ENCODE data around the gene PRICKLE2. TPM values are rescaled to one million over a fixed set of nuclear protein-coding genes. Genes with fewer than 3 reads are reported as not detected.

PRICKLE2 gene
- total RNA-seq, 1 experiment from 2014 or later = 1.9 TPM

- Mint-ChIP-seq H3K9me3 (ENCODE audit: low read depth, unreplicated experiment) (no peaks in the 10 kb centered on the region), H3K27me3 (ENCODE audit: unreplicated experiment) (peaks cover 34% of the 10 kb centered on the region), H3K36me3 (ENCODE audit: insufficient read depth, unreplicated experiment) (no peaks in the 10 kb centered on the region), H3K27ac (ENCODE audit: unreplicated experiment) (no peak overlapping the region), H3K4me1 (ENCODE audit: low read depth, unreplicated experiment) (peaks cover 15% of the 10 kb centered on the region), H3K4me3 (ENCODE audit: low read depth, unreplicated experiment) (no peak overlapping the region)
- TF ChIP-seq, protein P1, sequence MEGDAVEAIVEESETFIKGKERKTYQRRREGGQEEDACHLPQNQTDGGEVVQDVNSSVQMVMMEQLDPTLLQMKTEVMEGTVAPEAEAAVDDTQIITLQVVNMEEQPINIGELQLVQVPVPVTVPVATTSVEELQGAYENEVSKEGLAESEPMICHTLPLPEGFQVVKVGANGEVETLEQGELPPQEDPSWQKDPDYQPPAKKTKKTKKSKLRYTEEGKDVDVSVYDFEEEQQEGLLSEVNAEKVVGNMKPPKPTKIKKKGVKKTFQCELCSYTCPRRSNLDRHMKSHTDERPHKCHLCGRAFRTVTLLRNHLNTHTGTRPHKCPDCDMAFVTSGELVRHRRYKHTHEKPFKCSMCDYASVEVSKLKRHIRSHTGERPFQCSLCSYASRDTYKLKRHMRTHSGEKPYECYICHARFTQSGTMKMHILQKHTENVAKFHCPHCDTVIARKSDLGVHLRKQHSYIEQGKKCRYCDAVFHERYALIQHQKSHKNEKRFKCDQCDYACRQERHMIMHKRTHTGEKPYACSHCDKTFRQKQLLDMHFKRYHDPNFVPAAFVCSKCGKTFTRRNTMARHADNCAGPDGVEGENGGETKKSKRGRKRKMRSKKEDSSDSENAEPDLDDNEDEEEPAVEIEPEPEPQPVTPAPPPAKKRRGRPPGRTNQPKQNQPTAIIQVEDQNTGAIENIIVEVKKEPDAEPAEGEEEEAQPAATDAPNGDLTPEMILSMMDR (IDR thresholded peaks at IDR 0.05; ENCODE audit: unreplicated experiment) = no peak
- intact Hi-C loops (cut with micrococcal nuclease; ENCODE audit: unreplicated experiment) = no loop called here
- DNase-seq = no peak
- CTCF ChIA-PET = no interaction called here
- BruUV-seq (replicated peaks) = no TSS peak
These were observed 145.7 kb downstream of the PRICKLE2 start for GRCh38 chr3:64079369-64080150.

DNA sequence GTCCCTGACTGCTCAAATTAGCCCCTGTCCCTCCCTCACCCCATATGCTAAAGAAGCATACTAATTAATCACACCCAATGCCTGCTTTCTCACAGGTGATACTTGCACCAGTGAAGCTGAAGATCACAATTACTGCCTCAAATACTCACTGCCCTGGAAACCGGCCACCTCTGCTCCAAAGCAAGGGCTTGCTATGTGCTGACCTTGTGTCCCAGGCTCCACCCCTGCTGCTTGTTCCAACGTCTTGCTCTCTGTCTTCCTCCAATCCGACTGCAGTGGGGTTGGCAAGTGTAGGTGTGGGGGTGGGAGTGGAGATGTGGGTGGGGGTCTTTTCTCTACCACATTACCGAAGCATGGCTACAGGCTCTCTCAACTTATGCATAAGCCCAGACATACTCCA is 146.3 kb downstream of the PRICKLE2 start:
- Mint-ChIP-seq H3K4me1 (ENCODE audit: low read depth, unreplicated experiment) (peaks cover 9% of the 10 kb centered on the region), H3K36me3 (ENCODE audit: insufficient read depth, unreplicated experiment) (no peaks in the 10 kb centered on the region), H3K4me3 (ENCODE audit: low read depth, unreplicated experiment) (no peak overlapping the region), H3K9me3 (ENCODE audit: low read depth, unreplicated experiment) (no peaks in the 10 kb centered on the region), H3K27ac (ENCODE audit: unreplicated experiment) (no peak overlapping the region), H3K27me3 (ENCODE audit: unreplicated experiment) (peaks cover 40% of the 10 kb centered on the region)
- intact Hi-C loops (cut with micrococcal nuclease; ENCODE audit: unreplicated experiment) = no loop called here
- TF ChIP-seq, protein P1 (IDR thresholded peaks at IDR 0.05; ENCODE audit: unreplicated experiment) = no peak
- no peak for DNase-seq
- CTCF ChIA-PET = no interaction called here
- BruUV-seq (replicated peaks) = no TSS peak

- TF ChIP-seq, protein P1 (IDR thresholded peaks at IDR 0.05; ENCODE audit: unreplicated experiment) = no peak
- Mint-ChIP-seq H3K27ac (ENCODE audit: unreplicated experiment) (no peak overlapping the region), H3K27me3 (ENCODE audit: unreplicated experiment) (peaks cover 68% of the 10 kb centered on the region), H3K9me3 (ENCODE audit: low read depth, unreplicated experiment) (no peaks in the 10 kb centered on the region), H3K36me3 (ENCODE audit: insufficient read depth, unreplicated experiment) (no peaks in the 10 kb centered on the region), H3K4me1 (ENCODE audit: low read depth, unreplicated experiment) (no peaks in the 10 kb centered on the region), H3K4me3 (ENCODE audit: low read depth, unreplicated experiment) (no peak overlapping the region)
- intact Hi-C loops (cut with micrococcal nuclease; ENCODE audit: unreplicated experiment) = no loop called here
- no TSS peak for BruUV-seq (replicated peaks)
- CTCF ChIA-PET = no interaction called here
- DNase-seq = no peak
These were observed 150.2 kb downstream of the PRICKLE2 start for GRCh38 chr3:64074895-64075679.

GRCh38 chr3:64074060-64074459 is 151.2 kb downstream of the PRICKLE2 start:
- TF ChIP-seq, protein P1 (IDR thresholded peaks at IDR 0.05; ENCODE audit: unreplicated experiment) = no peak
- H3K27me3 Mint-ChIP-seq (ENCODE audit: unreplicated experiment) = peaks cover 66% of the 10 kb centered on the region
- no peaks in the 10 kb centered on the region for H3K9me3 Mint-ChIP-seq (ENCODE audit: low read depth, unreplicated experiment)
- no peaks in the 10 kb centered on the region for H3K36me3 Mint-ChIP-seq (ENCODE audit: insufficient read depth, unreplicated experiment)
- no peak overlapping the region for H3K27ac Mint-ChIP-seq (ENCODE audit: unreplicated experiment)
- no peak for DNase-seq
- intact Hi-C loops (cut with micrococcal nuclease; ENCODE audit: unreplicated experiment) = no loop called here
- CTCF ChIA-PET = no interaction called here
- no peaks in the 10 kb centered on the region for H3K4me1 Mint-ChIP-seq (ENCODE audit: low read depth, unreplicated experiment)
- no peak overlapping the region for H3K4me3 Mint-ChIP-seq (ENCODE audit: low read depth, unreplicated experiment)
- no TSS peak for BruUV-seq (replicated peaks)

Data from Calu3 (cell line).